H1 (cell line): ENCODE measurements around the gene FOXO1. TPM values are rescaled to one million over a fixed set of nuclear protein-coding genes. Genes with fewer than 3 reads are reported as not detected.

Experiments
- CTCF ChIA-PET: fragments of 300-600 bp; sonication (Branson Sonifier 250); formaldehyde crosslinking; loops from one replicate; lab custom pipeline; 2021; ENCODE audit not compliant: partially characterized antibody; lab: Charles Lee
- POLR2A ChIA-PET: fragments of 300-600 bp; sonication (Branson Sonifier 250); formaldehyde crosslinking; loops from one replicate; lab custom pipeline; 2021; ENCODE audit warnings: inconsistent platforms; ENCODE audit not compliant: partially characterized antibody; lab: Charles Lee
- DNase-seq, 2 experiments: peaks; one replicate each; pipeline versions ENCODE4 v3.0.0 to v3.0.0-alpha.2; 2010 to 2022; ENCODE audit warnings: low spot score in 2 of 2, low read depth in 1 of 2, mixed read lengths in 1 of 2
- FAIRE-seq: peaks from 2 replicates; lab custom pipeline; 2011; peaks lifted over from hg19 to GRCh38; lab: Jason Lieb, UNC
- H2AFZ ChIP-seq: 2 replicates; pipeline ENCODE4 v1.8.1; 2012; ENCODE audit warnings: low read length, inconsistent platforms
- H2AK5ac ChIP-seq: 2 replicates; pipeline ENCODE4 v1.6.1; 2013; ENCODE audit warnings: low read depth, low read length
- H2BK120ac ChIP-seq: replicated peaks from 2 replicates; pipeline ENCODE3; 2013; ENCODE audit warnings: low read depth, low read length, inconsistent platforms
- H2BK12ac ChIP-seq: 2 replicates; pipeline ENCODE4 v1.6.1; 2013; ENCODE audit warnings: low read depth, low read length
- H2BK15ac ChIP-seq: 2 replicates; pipeline ENCODE4 v1.6.1; 2013; ENCODE audit warnings: low read length
- H2BK20ac ChIP-seq: 2 replicates; pipeline ENCODE4 v1.6.1; 2013; ENCODE audit warnings: low read length
- H2BK5ac ChIP-seq: 2 replicates; pipeline ENCODE4 v1.6.1; 2013; ENCODE audit warnings: low read depth, low read length
- H3K14ac ChIP-seq: 2 replicates; pipeline ENCODE4 v1.6.1; 2013; ENCODE audit warnings: inconsistent platforms; ENCODE audit not compliant: insufficient read length
- H3K18ac ChIP-seq: 2 replicates; pipeline ENCODE4 v1.6.1; 2013; ENCODE audit warnings: low read length; ENCODE audit errors: extremely low read depth
- H3K23ac ChIP-seq: 2 replicates; pipeline ENCODE4 v1.6.1; 2013; ENCODE audit warnings: inconsistent platforms; ENCODE audit not compliant: insufficient read length
- H3K23me2 ChIP-seq: 2 replicates; pipeline ENCODE4 v1.6.1; 2013; ENCODE audit warnings: low read depth, low read length
- H3K27ac ChIP-seq: 2 replicates; pipeline ENCODE4 v1.6.1; 2011; ENCODE audit warnings: low read depth, low read length, inconsistent platforms
- H3K27me3 ChIP-seq, 4 experiments: replicated peaks in 1 of 4; 1 replicate in 1 of 4; 2 replicates in 3 of 4; pipeline versions ENCODE4 v1.6.1 to v1.8.1; 2011 to 2013; ENCODE audit warnings: low read length in 3 of 4, mild to moderate bottlenecking in 3 of 4, inconsistent platforms in 2 of 4, mixed read lengths in 2 of 4, moderate library complexity in 1 of 4; ENCODE audit not compliant: control insufficient read depth in 3 of 4, insufficient read depth in 3 of 4; ENCODE audit errors: extremely low read depth in 1 of 4
- H3K36me3 ChIP-seq, 4 experiments: 2 replicates each; pipeline versions ENCODE4 v1.6.1 to v1.8.1; 2011 to 2013; ENCODE audit warnings: mild to moderate bottlenecking in 4 of 4, low read length in 3 of 4, moderate library complexity in 2 of 4, control low read depth in 1 of 4, inconsistent platforms in 1 of 4; ENCODE audit not compliant: insufficient read depth in 4 of 4, control insufficient read depth in 2 of 4
- H3K4ac ChIP-seq: replicated peaks from 2 replicates; pipeline ENCODE3; 2013; ENCODE audit warnings: low read length, low read depth, mixed read lengths, inconsistent platforms; ENCODE audit not compliant: insufficient read length
- H3K4me1 ChIP-seq, 4 experiments: replicated peaks in 1 of 4; 1 replicate in 1 of 4; 2 replicates in 3 of 4; pipeline versions ENCODE4 v1.6.1 to v1.8.1; 2011 to 2013; ENCODE audit warnings: low read length in 3 of 4, inconsistent platforms in 2 of 4, mixed read lengths in 1 of 4; ENCODE audit not compliant: insufficient read depth in 4 of 4, control insufficient read depth in 3 of 4
- H3K4me2 ChIP-seq, 2 experiments: 2 replicates each; pipeline versions ENCODE4 v1.6.1 to v1.8.1; 2011 to 2013; ENCODE audit warnings: low read depth in 2 of 2, low read length in 2 of 2, control low read depth in 1 of 2, inconsistent platforms in 1 of 2, mild to moderate bottlenecking in 1 of 2; ENCODE audit not compliant: insufficient read depth in 1 of 2
- H3K4me3 ChIP-seq, 4 experiments: fragments of 200-600, 300-600 bp in 1 of 4; sonication (generic), shearing (Covaris generic), sonication (Bioruptor Twin) in 1 of 4; 2 replicates each; pipeline versions ENCODE4 v1.5.1 to v1.8.1; 2011 to 2016; ENCODE audit warnings: low read length in 4 of 4, low read depth in 3 of 4, control low read depth in 2 of 4, inconsistent platforms in 2 of 4, mild to moderate bottlenecking in 2 of 4, mixed read lengths in 1 of 4, moderate library complexity in 1 of 4; ENCODE audit not compliant: insufficient read depth in 2 of 4; ENCODE audit errors: extremely low read depth in 1 of 4
- H3K56ac ChIP-seq: replicated peaks from 2 replicates; pipeline ENCODE3; 2013; ENCODE audit warnings: low read depth, mild to moderate bottlenecking, mixed read lengths, low read length, inconsistent platforms; ENCODE audit not compliant: insufficient read length
- H3K79me1 ChIP-seq: 2 replicates; pipeline ENCODE4 v1.6.1; 2013; ENCODE audit warnings: low read depth, low read length, control low read depth
- H3K79me2 ChIP-seq, 2 experiments: 2 replicates each; pipeline versions ENCODE4 v1.6.1 to v1.8.1; 2012 to 2013; ENCODE audit warnings: low read length in 2 of 2, mild to moderate bottlenecking in 2 of 2, inconsistent platforms in 1 of 2; ENCODE audit not compliant: insufficient read depth in 2 of 2, control insufficient read depth in 1 of 2
- H3K9ac ChIP-seq, 4 experiments: replicated peaks in 1 of 4; 1 replicate in 1 of 4; 2 replicates in 3 of 4; pipeline versions ENCODE4 v1.6.1 to v1.8.1; 2011 to 2013; ENCODE audit warnings: low read depth in 3 of 4, low read length in 3 of 4, control low read depth in 2 of 4, mild to moderate bottlenecking in 2 of 4, moderate library complexity in 2 of 4, inconsistent platforms in 1 of 4; ENCODE audit errors: extremely low read depth in 1 of 4
- H3K9me3 ChIP-seq, 2 experiments: 2 replicates each; pipeline versions ENCODE4 v1.6.1 to v1.8.1; 2012 to 2013; ENCODE audit warnings: mild to moderate bottlenecking in 2 of 2, moderate library complexity in 2 of 2, control low read depth in 1 of 2, inconsistent platforms in 1 of 2, low read depth in 1 of 2, low read length in 1 of 2, mixed read lengths in 1 of 2; ENCODE audit not compliant: insufficient read depth in 2 of 2
- H4K20me1 ChIP-seq, 2 experiments: replicated peaks in 1 of 2; 2 replicates each; pipeline versions ENCODE3 to v1.8.1; 2011 to 2013; ENCODE audit warnings: inconsistent platforms in 2 of 2, low read length in 2 of 2, mild to moderate bottlenecking in 1 of 2; ENCODE audit not compliant: insufficient read depth in 2 of 2, control insufficient read depth in 1 of 2
- H4K5ac ChIP-seq: 2 replicates; pipeline ENCODE4 v1.6.1; 2013; ENCODE audit warnings: low read length, low read depth, mixed read lengths, inconsistent platforms; ENCODE audit not compliant: insufficient read length
- H4K8ac ChIP-seq: 2 replicates; pipeline ENCODE4 v1.8.0; 2013; ENCODE audit warnings: mild to moderate bottlenecking, moderate library complexity, low read length, inconsistent platforms; ENCODE audit not compliant: insufficient read depth; ENCODE audit errors: extremely low read depth
- H4K91ac ChIP-seq: replicated peaks from 2 replicates; pipeline ENCODE3; 2013; ENCODE audit warnings: low read length, mixed read lengths, inconsistent platforms; ENCODE audit not compliant: insufficient read length
- BCL11A ChIP-seq, 2 experiments: IDR thresholded peaks; one replicate each; pipeline ENCODE4 v1.6.1; 2011; ENCODE audit warnings: low read depth in 2 of 2, low read length in 2 of 2, mild to moderate bottlenecking in 2 of 2
- BRCA1 ChIP-seq: IDR thresholded peaks from 2 replicates; pipeline ENCODE4 v1.6.1; 2012; ENCODE audit warnings: low read depth, low read length, improper control_type of control experiment
- EGR1 ChIP-seq: IDR thresholded peaks from 2 replicates; pipeline ENCODE4 v1.6.1; 2011; ENCODE audit warnings: low read depth, low read length, borderline replicate concordance
- JUND ChIP-seq: IDR thresholded peaks from 2 replicates; pipeline ENCODE4 v1.6.1; 2011; ENCODE audit warnings: mild to moderate bottlenecking, improper control_type of control experiment, low read length
- NRF1 ChIP-seq: IDR thresholded peaks from 2 replicates; pipeline ENCODE4 v1.6.1; 2011; ENCODE audit warnings: mild to moderate bottlenecking, low read depth, low read length, improper control_type of control experiment
- SP1 ChIP-seq: IDR thresholded peaks from 2 replicates; pipeline ENCODE4 v1.6.1; 2011; ENCODE audit warnings: low read depth, low read length
- ZNF274 ChIP-seq: IDR thresholded peaks from 2 replicates; pipeline ENCODE4 v1.7.0; 2012; ENCODE audit warnings: low read length, borderline replicate concordance; ENCODE audit errors: extremely low read depth
- polyA plus RNA-seq, 7 experiments: library from polyadenylated mRNA; depleted of rRNA in 3 of 7; stranded (reverse) in 5 of 7; unstranded in 2 of 7; fragments of >200 nt in 5 of 7; fragments of 200-250 nt in 2 of 7; gene quantifications; 1 replicate in 5 of 7; 2 replicates in 1 of 7; 4 replicates in 1 of 7; pipeline versions ENCODE4 v1.2.1 to v1.2.3, GENCODE V29; 2011 to 2013; ENCODE audit warnings: missing spikeins in 2 of 7, mixed read lengths in 2 of 7
- total RNA-seq: library from RNA; stranded (reverse); fragmentation: NEBNext Ultra II Directional; extraction: Animal tissue kit (Norgen Biotek cat#: 25700); gene quantifications from 2 replicates; pipeline ENCODE4 v1.2.1, GENCODE V29; 2021

FOXO1 gene
- total and polyA plus RNA-seq, 2 of the 8 experiments (the other 6 are each of a cell fraction or from before 2014, with no cell fraction given), result 35.3 to 56.9 TPM

- Histone ChIP-seq H4K91ac (no peak overlapping the region), H3K79me2 (peaks cover 0 to 82% of the 10 kb centered on the region in 2 experiments), H3K9ac (no peak overlapping the region), H3K14ac (no peak overlapping the region), H3K23ac (no peak overlapping the region), H3K79me1 (peaks cover 8% of the 10 kb centered on the region; the same call in 1 of the 2 replicates), H2AFZ (no peak overlapping the region), H3K4me1 (peaks cover 0 to 6% (median under 1%) of the 10 kb centered on the region in 4 experiments; a peak in 3 of 7 replicates), H3K56ac (no peak overlapping the region), H3K27ac (no peak overlapping the region), H4K5ac (no peak overlapping the region), H3K4me3 (no peak overlapping the region), H3K18ac (no peak overlapping the region), H2BK5ac (no peak overlapping the region), H2AK5ac (no peak overlapping the region), H3K36me3 (peaks cover 5 to 29% (median 17%) of the 10 kb centered on the region in 4 experiments; a peak in 7 of 8 replicates), H2BK12ac (no peak overlapping the region), H3K23me2 (no peaks in the 10 kb centered on the region), H4K20me1 (peaks cover 10 to 16% of the 10 kb centered on the region in 2 experiments), H2BK120ac (no peak overlapping the region), H2BK15ac (no peak overlapping the region), H3K4me2 (no peak overlapping the region), H2BK20ac (no peak overlapping the region), H3K9me3 (no peaks in the 10 kb centered on the region), H4K8ac (no peak overlapping the region), H3K4ac (no peak overlapping the region), H3K27me3 (no peaks in the 10 kb centered on the region)
- POLR2A ChIA-PET, result no interaction called here
- no peak for FAIRE-seq
- DNase-seq, result no peak
- CTCF ChIA-PET, result interaction anchor here (0.8 to 1.3 kb wide), 3 partner anchors 8 to 488 kb away, joined by 3 to 6 read pairs (median 3); no protein-coding TSS in a partner anchor
- TF ChIP-seq BCL11A (IDR thresholded peaks at IDR 0.05; ENCODE audit: low read depth in 2 of 2, low read length in 2 of 2) (no peak), NRF1 (no peak), EGR1 (no peak), SP1 (no peak), JUND (no peak), BRCA1 (no peak), ZNF274 (no peak)
Measured at GRCh38 chr13:40556453-40556852, 110.0 kb downstream of the FOXO1 start.
